Myocyte (in vitro differentiated cells): ENCODE measurements around the gene DIPK1B. TPM values are rescaled to one million over a fixed set of nuclear protein-coding genes. Genes with fewer than 3 reads are reported as not detected.
"Not testable (repeated sequence)": the region's sequence is repeated elsewhere in the genome, so short reads cannot be mapped to it uniquely, and the experiment has no call there.

Experiments used
- DNase-seq: peaks from one replicate; pipeline ENCODE4 v3.0.0-alpha.2; 2012; ENCODE audit warnings: low read depth
- total RNA-seq: library from RNA; depleted of rRNA; stranded (reverse); fragments of >200 nt; gene quantifications from 2 replicates; pipeline ENCODE4 v1.2.3, GENCODE V29; 2014

The DIPK1B gene
- total RNA-seq, 1 donor from 2014 or later: not detected

- DNase-seq: no peak
Observed at GRCh38 chr9:136751814-136752213, 39.4 kb downstream of the DIPK1B start.

DNA sequence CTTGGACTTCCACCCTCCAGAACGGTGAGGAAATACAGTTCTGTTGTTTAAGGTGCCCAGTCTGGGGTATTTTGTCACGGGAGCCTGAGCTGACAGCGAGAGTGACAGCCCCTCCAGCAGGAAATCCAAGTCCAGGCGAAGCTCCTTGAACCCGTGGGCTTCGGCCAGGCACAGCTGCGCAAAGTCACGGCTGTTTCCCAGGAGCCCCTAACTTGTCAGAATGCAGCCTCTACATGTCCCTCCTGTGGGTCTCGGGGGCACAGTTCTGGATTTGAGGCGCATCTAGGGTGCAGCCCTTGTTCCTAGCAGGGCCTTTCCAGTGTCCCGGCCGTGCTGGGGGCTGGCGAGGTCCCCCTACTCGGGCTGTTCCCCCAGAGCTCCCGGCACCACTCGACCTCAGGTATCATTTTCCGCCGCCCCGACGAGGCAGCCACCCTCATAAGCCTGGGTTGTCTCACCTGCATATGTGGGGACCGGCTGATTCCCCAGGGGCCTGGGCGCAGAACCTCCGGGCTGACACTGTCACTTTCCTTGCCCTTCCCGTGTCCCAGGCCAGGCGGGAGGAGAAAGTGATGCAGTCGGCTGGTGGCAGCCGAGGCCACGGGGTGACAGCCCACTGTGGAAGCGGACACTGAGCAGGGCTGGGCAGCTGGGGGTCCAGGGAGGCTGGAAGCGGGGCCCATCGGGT is 41.1 kb downstream of the DIPK1B start:
- DNase-seq: no peak

- no peak for DNase-seq
Observed at GRCh38 chr9:136754059-136754572, 41.7 kb downstream of the DIPK1B start.

- DNase-seq: no peak
Observed at GRCh38 chr9:136754626-136755301, 42.4 kb downstream of the DIPK1B start.

DNA sequence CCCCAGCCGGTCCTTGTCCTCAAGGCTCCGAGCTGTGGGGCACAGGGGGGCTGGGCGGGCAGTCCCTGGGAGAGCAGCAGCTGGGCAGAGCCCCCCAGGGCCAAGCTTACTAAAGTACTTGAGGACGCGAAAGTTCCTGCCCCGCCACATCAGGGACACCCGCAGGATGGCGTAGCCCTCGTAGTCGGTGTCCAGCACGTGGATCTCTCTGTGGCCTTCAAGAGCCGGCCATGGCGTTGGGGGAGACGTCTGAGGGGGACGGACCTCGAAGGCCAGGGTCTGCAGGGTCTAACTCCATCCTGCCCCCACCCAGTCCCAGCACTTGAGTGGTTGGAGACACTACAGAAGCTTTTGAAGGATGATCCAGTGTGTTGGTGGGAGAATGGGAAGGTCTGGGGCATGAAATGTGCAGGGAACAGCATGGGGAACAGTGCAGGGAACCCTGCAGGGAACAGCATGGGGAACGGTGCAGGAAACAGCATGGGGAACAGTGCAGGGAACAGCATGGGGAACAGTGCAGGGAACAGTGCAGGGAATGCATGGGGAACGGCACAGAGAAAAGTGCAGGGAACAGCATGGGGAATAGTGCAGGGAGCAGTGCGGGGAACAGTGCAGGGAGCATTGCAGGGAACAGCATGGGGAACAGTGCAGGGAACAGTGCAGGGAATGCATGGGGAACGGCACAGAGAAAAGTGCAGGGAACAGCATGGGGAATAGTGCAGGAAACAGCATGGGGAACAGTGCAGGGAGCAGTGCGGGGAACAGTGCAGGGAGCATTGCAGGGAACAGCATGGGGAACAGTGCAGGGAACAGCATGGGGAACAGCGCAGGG is 43.1 kb downstream of the DIPK1B start:
- DNase-seq: not testable (repeated sequence)

- no peak for DNase-seq
Observed at GRCh38 chr9:136756134-136756438, 43.7 kb downstream of the DIPK1B start.

GRCh38 chr9:136756836-136757235 is 44.5 kb downstream of the DIPK1B start:
- no peak for DNase-seq

DNA sequence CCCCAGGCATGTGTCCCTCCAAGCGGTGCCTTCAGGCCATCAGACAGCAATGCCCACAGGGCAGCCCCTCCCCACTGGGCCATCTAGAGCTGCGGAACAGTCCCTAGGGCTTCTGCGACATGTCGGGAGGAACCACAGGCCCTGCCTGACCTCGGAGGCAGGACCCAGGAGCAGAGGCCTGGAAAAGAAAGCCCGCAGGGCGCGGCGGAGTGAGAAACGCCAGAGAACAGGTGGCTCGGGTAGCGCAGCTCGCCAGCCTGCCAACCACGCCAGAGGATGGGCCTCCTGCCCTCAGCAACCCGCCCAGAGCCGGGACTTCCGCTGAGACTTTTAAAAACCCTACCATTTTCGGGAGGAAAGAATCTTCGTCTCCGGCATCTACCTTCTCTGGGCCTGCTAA is 45.0 kb downstream of the DIPK1B start:
- DNase-seq: peak; percentile 91

DNA sequence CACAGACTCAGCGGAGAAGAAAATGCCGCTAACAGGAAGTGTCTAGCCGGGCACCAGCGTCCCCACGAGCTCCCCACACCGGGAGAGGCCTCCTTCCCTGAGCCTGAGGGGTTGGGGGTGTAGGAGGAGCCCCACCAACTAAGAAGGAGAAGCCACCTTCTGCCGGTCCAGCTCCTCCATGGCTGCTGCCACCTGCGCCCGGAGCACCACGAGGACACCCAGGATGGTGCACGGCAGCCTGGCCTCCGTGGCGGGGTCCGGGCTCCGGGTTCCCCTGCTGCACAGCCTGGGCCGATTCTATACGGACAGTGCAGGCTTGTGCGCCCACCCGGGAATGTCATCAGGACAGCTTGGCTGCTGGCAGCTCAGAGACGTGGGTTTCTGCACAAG is 45.4 kb downstream of the DIPK1B start:
- no peak for DNase-seq

DNA sequence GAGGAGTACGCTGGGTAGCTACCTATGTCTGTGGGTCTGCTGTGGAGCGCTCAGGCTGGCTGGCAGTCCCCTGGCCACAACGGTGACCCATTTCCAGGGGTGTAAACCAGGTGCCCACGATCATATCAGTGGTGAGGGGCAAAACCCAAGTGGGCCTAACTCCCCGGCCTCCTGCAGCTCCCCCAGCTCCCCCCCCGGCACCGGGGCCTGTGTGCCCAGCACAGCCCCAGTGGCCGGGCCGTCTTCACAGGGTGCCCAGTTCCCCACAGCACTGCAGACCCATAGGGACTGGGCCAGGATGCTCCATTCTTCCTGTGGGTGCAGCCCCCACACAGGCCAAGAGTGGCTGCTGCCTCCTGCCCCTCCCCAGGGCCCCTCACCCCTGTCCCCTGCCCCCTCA is 46.6 kb downstream of the DIPK1B start:
- DNase-seq: no peak

DNA sequence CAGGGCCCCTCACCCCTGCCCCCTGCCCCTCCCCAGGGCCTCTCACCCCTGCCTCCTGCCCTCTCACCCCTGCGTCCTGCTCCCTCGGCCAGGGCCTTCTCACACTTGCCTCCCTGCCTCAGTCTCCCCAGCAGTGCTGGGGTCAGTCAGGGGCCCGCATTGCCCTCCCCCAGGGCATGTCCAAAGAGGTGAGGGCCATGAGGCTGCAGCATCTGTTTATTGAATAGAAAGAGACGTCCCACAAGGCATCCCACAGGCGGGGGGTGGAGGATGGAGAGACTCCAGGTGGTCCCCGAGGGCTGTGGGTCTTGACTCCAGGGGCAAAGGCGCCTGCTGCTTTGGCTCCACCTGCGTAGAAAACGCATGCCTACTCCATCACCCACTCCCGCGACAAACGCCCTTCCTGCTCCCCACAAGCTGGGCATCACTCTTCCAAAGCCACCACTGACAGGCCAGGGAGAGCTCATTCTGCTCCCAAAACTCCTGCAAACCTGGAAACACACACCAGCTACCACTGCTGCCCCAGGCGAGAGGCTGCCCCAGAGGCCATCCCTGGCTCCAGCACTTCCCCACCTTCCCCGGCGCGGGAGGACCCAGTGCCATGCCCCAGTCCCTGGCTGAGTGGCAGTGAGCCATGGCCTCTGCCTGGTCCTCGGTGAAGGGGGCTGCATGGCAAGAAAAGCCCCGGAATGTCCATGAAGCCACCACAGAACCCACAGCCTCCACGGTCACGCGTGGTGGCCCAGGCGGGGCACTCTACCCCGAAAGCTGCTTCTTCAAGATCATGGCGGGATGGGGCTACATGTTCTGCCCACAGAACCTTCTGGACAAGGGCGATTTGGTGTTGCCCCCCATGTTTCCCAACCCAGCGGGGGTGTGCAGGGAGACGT is 47.3 kb downstream of the DIPK1B start:
- no peak for DNase-seq

- no peak for DNase-seq
Observed at GRCh38 chr9:136760424-136760823, 48.1 kb downstream of the DIPK1B start.

DNA sequence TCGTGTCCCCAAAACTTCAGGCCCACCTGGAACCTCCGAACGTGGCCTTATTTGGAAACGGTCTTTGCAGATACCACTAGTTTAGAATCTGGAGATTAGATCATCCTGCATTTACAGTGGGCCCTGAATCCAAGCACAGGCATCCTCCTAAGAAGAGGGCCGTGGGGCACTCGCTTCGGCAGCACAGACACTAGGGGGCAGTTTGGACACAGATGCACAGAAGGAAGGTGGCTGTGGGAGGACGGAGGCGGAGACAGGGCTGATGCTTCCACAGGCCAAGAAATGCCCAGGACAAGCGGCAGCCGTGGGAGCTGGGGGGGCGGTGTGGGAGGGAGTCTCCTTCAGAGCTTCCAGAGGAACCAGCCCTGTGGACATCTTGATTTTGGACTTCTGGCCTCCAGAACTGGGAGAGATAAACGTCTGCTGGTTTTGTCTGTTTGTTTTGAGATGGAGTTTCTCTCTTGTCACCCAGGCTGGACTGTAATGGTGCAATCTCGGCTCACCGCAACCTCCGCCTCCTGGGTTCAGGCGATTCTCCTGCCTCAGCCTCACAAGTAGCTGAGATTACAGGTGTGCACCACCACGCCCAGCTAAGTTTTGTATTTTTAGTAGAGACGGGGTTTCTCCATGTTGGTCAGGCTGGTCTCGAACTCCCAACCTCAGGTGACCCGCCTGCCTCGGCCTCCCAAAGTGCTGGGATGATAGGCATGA is 48.6 kb downstream of the DIPK1B start:
- DNase-seq: peak; percentile 66

DNA sequence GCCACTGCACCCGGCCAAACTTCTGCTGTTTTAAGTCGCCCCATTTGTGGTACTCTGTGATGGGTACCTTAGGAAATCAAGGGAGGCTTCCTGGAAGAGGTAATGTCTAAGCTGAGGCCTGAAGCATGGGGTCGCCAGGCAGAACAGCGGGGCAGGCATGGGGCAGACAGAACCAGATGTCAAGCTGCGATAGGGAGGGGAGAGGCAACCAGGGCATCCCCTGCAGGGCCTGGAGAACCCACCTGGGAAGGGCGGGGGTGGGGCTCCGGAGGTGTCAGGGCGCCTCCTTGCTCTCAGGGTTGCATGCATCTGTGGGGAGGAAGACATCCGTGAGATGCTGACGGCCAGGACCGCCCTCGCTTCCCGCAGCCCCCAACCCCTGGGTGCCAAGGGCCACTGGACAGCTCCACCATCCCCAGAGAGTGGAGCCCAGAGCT is 49.2 kb downstream of the DIPK1B start:
- no peak for DNase-seq

DNA sequence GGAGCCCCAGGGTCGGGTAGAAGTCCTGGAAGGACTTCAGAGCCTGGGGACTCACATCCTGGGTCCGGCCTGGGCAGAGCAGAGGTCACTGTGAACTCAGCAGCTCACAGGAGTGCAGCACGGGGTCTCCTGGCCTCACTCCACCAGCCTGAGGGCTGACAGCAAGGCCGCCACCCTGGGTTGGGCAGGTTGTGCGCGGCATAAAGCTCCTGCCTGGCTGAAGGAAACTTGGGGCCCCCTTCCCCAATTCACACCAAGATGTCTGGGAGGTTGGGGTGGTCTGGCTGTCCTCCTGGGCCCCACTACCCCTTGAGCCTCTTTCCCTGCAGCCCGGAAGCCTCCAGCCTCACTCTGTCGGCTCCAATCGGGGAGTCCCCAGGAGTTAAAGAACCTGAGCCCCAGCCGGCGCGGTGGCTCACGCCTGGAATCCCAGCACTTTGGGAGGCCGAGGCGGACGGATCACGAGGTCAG is 49.9 kb downstream of the DIPK1B start:
- DNase-seq: no peak

- DNase-seq: no peak
Observed at GRCh38 chr9:136762915-136763648, 50.7 kb downstream of the DIPK1B start.

DNA sequence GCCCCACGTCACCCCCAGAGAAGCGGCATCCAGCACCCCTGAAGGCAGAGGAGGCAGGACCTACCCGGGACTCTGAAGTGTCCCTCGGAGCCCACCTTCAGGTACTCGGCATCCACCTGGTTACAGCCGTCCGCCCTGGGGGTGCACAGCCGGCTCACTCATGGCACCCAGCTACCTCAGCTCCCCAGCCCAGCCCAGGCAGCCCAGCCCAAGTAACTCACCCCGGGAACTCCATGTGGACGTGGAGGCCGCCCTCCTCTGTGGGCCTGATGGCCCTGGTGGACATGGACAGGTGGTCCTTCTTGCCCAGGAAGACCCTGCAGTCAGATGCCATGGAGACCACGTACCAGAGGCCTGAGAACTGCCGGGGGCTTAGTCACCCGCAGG is 51.3 kb downstream of the DIPK1B start:
- DNase-seq: no peak

- DNase-seq: no peak
Observed at GRCh38 chr9:136764301-136764891, 52.0 kb downstream of the DIPK1B start, which contains the start of gene LCN15. Gene LCN15, minus strand, starts transcription at chr9:136764518. Its CDS starts 30 bp downstream, at chr9:136764488.

DNA sequence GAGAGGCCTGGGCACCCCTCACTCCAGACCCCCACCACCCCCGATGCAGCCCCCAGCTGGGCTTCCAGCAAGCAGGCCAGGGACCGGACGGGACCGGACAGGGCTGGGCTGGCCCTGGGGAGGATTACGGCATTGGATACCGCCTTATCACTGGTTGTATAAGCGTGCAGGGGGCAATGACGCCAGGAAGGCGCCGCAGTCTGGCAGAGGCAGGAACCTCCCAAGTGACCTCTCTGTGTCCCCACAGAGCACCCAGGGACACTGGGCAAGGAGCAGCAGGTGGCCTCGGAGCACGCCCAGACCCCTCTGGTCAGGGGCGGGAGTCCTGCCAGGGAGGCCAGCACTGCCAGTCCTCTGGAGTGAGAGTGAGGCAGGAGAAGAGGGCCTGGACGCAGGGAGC is 52.7 kb downstream of the DIPK1B start:
- no peak for DNase-seq
